Astrocyte (in vitro differentiated cells and primary cell): ENCODE measurements around the gene SCGB3A2. TPM values are rescaled to one million over a fixed set of nuclear protein-coding genes. Genes with fewer than 3 reads are reported as not detected.
A peak's percentile ranks its signal among the peaks of the same experiment; 100 is the strongest.

Source experiments
- DNase-seq: peaks from one replicate; pipeline ENCODE4 v3.0.0-alpha.2; 2010; ENCODE audit warnings: low read depth
- FAIRE-seq: peaks from 2 replicates; lab custom pipeline; 2011; peaks lifted over from hg19 to GRCh38; lab: Jason Lieb, UNC
- H2AFZ ChIP-seq: 2 replicates; pipeline ENCODE4 v1.6.0; 2012; ENCODE audit warnings: low read depth, low read length, inconsistent platforms
- H3K27ac ChIP-seq: 2 replicates; pipeline ENCODE4 v1.5.1; 2011; ENCODE audit warnings: low read depth, low read length, inconsistent platforms
- H3K27me3 ChIP-seq: 2 replicates; pipeline ENCODE4 v1.6.0; 2011; ENCODE audit warnings: low read length, inconsistent platforms; ENCODE audit not compliant: insufficient read depth
- H3K36me3 ChIP-seq: 2 replicates; pipeline ENCODE4 v1.5.1; 2011; ENCODE audit warnings: low read length, inconsistent platforms; ENCODE audit not compliant: insufficient read depth
- H3K4me1 ChIP-seq: 2 replicates; pipeline ENCODE4 v1.5.1; 2011; ENCODE audit warnings: low read length, inconsistent platforms; ENCODE audit not compliant: insufficient read depth
- H3K4me2 ChIP-seq: 2 replicates; pipeline ENCODE4 v1.6.0; 2012; ENCODE audit warnings: low read length, inconsistent platforms
- H3K4me3 ChIP-seq: 2 replicates; pipeline ENCODE4 v1.5.1; 2011; ENCODE audit warnings: low read depth, mild to moderate bottlenecking, low read length, inconsistent platforms; ENCODE audit not compliant: insufficient read depth
- H3K79me2 ChIP-seq: 2 replicates; pipeline ENCODE4 v1.6.0; 2012; ENCODE audit warnings: mild to moderate bottlenecking, low read length, inconsistent platforms; ENCODE audit not compliant: insufficient read depth
- H3K9ac ChIP-seq: 2 replicates; pipeline ENCODE4 v1.6.0; 2012; ENCODE audit warnings: mild to moderate bottlenecking, low read length, inconsistent platforms
- H3K9me3 ChIP-seq: 2 replicates; pipeline ENCODE4 v1.5.1; 2012; ENCODE audit warnings: low read depth, mild to moderate bottlenecking, low read length, inconsistent platforms; ENCODE audit not compliant: insufficient read depth
- H4K20me1 ChIP-seq: 2 replicates; pipeline ENCODE4 v1.6.0; 2012; ENCODE audit warnings: low read length, inconsistent platforms; ENCODE audit not compliant: insufficient read depth
- H3K27ac Mint-ChIP-seq: one replicate; pipeline ENCODE4 v1.8.0; 2021; ENCODE audit warnings: mild to moderate bottlenecking, mixed read lengths; ENCODE audit not compliant: unreplicated experiment
- H3K27me3 Mint-ChIP-seq: one replicate; pipeline ENCODE4 v1.8.0; 2021; ENCODE audit warnings: low read depth, mixed read lengths; ENCODE audit not compliant: unreplicated experiment
- H3K36me3 Mint-ChIP-seq: one replicate; pipeline ENCODE4 v1.8.0; 2021; ENCODE audit warnings: low read depth, mixed read lengths; ENCODE audit not compliant: unreplicated experiment
- H3K4me1 Mint-ChIP-seq: one replicate; pipeline ENCODE4 v1.8.0; 2021; ENCODE audit warnings: low read depth, mixed read lengths; ENCODE audit not compliant: unreplicated experiment
- H3K4me3 Mint-ChIP-seq: one replicate; pipeline ENCODE4 v1.8.0; 2021; ENCODE audit warnings: mild to moderate bottlenecking, moderate library complexity, mixed read lengths; ENCODE audit not compliant: unreplicated experiment
- H3K9me3 Mint-ChIP-seq: one replicate; pipeline ENCODE4 v1.8.0; 2021; ENCODE audit warnings: mild to moderate bottlenecking, mixed read lengths; ENCODE audit not compliant: unreplicated experiment
- EZH2 ChIP-seq: IDR thresholded peaks from 2 replicates; pipeline ENCODE4 v1.6.1; 2012; ENCODE audit warnings: mild to moderate bottlenecking, low read length, inconsistent platforms; ENCODE audit not compliant: insufficient read depth
- total RNA-seq: library from RNA; stranded (reverse); gene quantifications from 2 replicates; pipeline ENCODE4 v1.2.1, GENCODE V29; 2021
- TF ChIP-seq, protein P1 (sequence below): IDR thresholded peaks from 2 replicates; pipeline ENCODE4 v1.5.1; 2011; ENCODE audit warnings: low read depth, mild to moderate bottlenecking, inconsistent platforms, low read length, moderate library complexity; ENCODE audit not compliant: insufficient read depth

SCGB3A2 gene
- total RNA-seq, 1 donor from 2014 or later: 0.59 TPM

DNA sequence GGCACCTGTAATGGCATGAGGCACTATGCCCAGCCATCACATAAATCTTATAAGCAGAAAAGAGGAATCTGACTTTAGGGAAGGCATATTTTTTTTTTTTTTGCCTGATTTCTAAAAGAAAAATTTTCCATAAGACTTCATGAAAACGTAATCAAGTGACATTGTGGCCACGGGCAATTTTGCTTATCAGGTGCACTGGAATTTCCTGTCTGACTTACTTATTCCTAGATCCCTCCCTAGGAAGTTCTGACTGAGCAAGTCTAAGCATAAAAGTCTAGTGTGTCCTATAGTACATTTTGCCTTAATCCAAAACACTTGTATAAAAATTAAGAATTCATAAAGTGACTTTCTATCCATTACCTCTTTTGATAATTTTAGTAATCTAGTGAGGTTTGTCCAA, 15.3 kb downstream of the SCGB3A2 start:
- peaks cover 19% of the 10 kb centered on the region for H3K4me1 ChIP-seq
- no peak overlapping the region for H3K9ac ChIP-seq
- peaks cover 5% of the 10 kb centered on the region for H3K36me3 ChIP-seq
- H3K79me2 ChIP-seq: no peaks in the 10 kb centered on the region
- Mint-ChIP-seq H3K4me1 (peaks cover 7% of the 10 kb centered on the region), H3K27ac (no peak overlapping the region), H3K36me3 (peaks cover 4% of the 10 kb centered on the region), H3K4me3 (no peak overlapping the region), H3K27me3 (no peaks in the 10 kb centered on the region), H3K9me3 (no peaks in the 10 kb centered on the region)
- H4K20me1 ChIP-seq: no peaks in the 10 kb centered on the region
- peak overlapping the region; percentile 39 for H3K27ac ChIP-seq
- FAIRE-seq (no peak), DNase-seq (peak; percentile 72)
- H3K4me3 ChIP-seq: no peak overlapping the region
- H3K9me3 ChIP-seq: no peaks in the 10 kb centered on the region
- H3K4me2 ChIP-seq: no peak overlapping the region
- TF ChIP-seq, protein P1, sequence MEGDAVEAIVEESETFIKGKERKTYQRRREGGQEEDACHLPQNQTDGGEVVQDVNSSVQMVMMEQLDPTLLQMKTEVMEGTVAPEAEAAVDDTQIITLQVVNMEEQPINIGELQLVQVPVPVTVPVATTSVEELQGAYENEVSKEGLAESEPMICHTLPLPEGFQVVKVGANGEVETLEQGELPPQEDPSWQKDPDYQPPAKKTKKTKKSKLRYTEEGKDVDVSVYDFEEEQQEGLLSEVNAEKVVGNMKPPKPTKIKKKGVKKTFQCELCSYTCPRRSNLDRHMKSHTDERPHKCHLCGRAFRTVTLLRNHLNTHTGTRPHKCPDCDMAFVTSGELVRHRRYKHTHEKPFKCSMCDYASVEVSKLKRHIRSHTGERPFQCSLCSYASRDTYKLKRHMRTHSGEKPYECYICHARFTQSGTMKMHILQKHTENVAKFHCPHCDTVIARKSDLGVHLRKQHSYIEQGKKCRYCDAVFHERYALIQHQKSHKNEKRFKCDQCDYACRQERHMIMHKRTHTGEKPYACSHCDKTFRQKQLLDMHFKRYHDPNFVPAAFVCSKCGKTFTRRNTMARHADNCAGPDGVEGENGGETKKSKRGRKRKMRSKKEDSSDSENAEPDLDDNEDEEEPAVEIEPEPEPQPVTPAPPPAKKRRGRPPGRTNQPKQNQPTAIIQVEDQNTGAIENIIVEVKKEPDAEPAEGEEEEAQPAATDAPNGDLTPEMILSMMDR: no peak
- TF ChIP-seq EZH2: no peak
- H3K27me3 ChIP-seq: no peaks in the 10 kb centered on the region
- no peak overlapping the region for H2AFZ ChIP-seq

DNA sequence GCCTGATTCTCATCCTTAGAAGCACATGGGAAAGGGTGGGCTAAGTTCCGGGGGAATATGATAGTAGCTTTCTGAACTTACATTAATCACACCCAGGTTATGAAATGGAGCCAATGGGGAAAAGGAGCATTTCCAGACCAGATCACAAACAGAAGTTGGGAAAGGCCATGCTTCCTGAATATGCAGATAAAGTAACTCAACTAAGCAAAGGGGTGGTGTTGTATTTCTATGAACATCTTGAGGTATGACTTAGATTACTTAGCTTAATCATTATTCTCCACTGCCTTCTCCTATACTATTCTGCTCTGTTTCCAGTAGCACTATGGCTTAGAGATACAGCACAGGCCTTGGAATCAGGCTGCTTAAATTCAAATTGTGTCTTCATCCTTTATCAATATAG, 17.4 kb downstream of the SCGB3A2 start:
- Histone ChIP-seq H3K36me3 (peaks cover 8% of the 10 kb centered on the region), H3K79me2 (no peaks in the 10 kb centered on the region), H3K4me1 (peaks cover 36% of the 10 kb centered on the region), H3K9me3 (no peaks in the 10 kb centered on the region), H3K27ac (no peak overlapping the region), H3K9ac (no peak overlapping the region), H3K4me2 (no peak overlapping the region), H3K4me3 (no peak overlapping the region), H2AFZ (no peak overlapping the region), H4K20me1 (no peaks in the 10 kb centered on the region), H3K27me3 (no peaks in the 10 kb centered on the region)
- TF ChIP-seq, protein P1: no peak
- TF ChIP-seq EZH2: no peak
- Mint-ChIP-seq H3K27ac (no peak overlapping the region), H3K36me3 (peaks cover 7% of the 10 kb centered on the region), H3K27me3 (no peaks in the 10 kb centered on the region), H3K4me1 (peaks cover 15% of the 10 kb centered on the region), H3K9me3 (peaks cover 3% of the 10 kb centered on the region), H3K4me3 (no peak overlapping the region)
- FAIRE-seq: no peak
- DNase-seq: no peak

DNA sequence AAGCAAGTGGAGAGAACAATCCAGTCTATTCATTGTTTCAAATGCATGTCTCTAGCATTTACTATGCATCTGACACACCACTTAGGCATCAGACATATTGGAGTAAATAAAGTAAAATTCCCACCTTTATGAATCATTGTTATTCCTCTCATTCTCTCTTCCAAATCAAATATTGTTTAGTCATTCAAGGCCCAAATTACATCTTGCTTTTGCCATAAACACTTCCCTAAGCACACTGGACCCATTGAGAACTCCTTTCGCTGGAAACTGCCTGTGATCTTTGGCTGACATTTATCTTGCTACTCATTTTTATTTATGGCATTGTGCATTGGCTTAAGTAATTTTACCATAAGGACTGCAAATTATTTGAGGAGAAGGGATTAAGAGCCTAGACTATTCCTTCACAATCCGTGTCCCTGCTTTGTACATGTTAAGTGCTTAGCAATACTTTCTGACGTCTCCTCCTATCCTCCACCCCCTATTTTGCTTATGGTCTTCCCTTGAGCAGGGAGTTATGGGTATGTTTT, 20.4 kb downstream of the SCGB3A2 start:
- no peak for FAIRE-seq
- H3K27ac Mint-ChIP-seq: no peak overlapping the region

More for the DNA sequence above, 20.4 kb downstream of the SCGB3A2 start:
- Histone ChIP-seq H3K79me2 (no peaks in the 10 kb centered on the region), H3K4me1 (peaks cover 48% of the 10 kb centered on the region), H3K4me2 (peak overlapping the region; percentile 45), H3K36me3 (peaks cover 8% of the 10 kb centered on the region), H3K27me3 (no peaks in the 10 kb centered on the region), H3K27ac (peak overlapping the region; percentile 93), H3K9ac (peak overlapping the region; percentile 63), H3K4me3 (no peak overlapping the region), H2AFZ (no peak overlapping the region), H3K9me3 (no peaks in the 10 kb centered on the region), H4K20me1 (no peaks in the 10 kb centered on the region)
- H3K36me3 Mint-ChIP-seq: peaks cover 6% of the 10 kb centered on the region
- H3K27me3 Mint-ChIP-seq: no peaks in the 10 kb centered on the region
- DNase-seq: peak; percentile 77
- TF ChIP-seq EZH2: no peak
- TF ChIP-seq, protein P1: no peak
- no peak overlapping the region for H3K4me3 Mint-ChIP-seq
- peaks cover 4% of the 10 kb centered on the region for H3K9me3 Mint-ChIP-seq
- H3K4me1 Mint-ChIP-seq: peaks cover 32% of the 10 kb centered on the region
